HG02623 (cell line): Measurements from ENCODE around the gene MYRF.

ENCODE experiments used
- ATAC-seq: cut with Tn5 transposase; IDR thresholded peaks from one replicate; pipeline ENCODE4 v1.9.1; 2021; ENCODE audit warnings: moderate library complexity; ENCODE audit not compliant: unreplicated experiment

MYRF gene

GRCh38 chr11:61814958-61815789, 62.7 kb downstream of the MYRF start:
- no peak for ATAC-seq

GRCh38 chr11:61815790-61816735, 63.6 kb downstream of the MYRF start:
- ATAC-seq = peak; percentile 26

GRCh38 chr11:61816736-61817455, 64.5 kb downstream of the MYRF start, which contains the start of gene FADS1:
FADS1 (minus strand) TSS chr11:61817003; CDS start chr11:61816929, 74 bp downstream.
- ATAC-seq = peak; percentile 56

- ATAC-seq = no peak
Measured at GRCh38 chr11:61817471-61818202, 65.2 kb downstream of the MYRF start.

- ATAC-seq = no peak
Measured at GRCh38 chr11:61820174-61820573, 67.7 kb downstream of the MYRF start.

GRCh38 chr11:61826930-61827570, 74.6 kb downstream of the MYRF start:
- ATAC-seq = peak; percentile 5

- ATAC-seq = peak; percentile 68
Measured at GRCh38 chr11:61827571-61828378, 75.3 kb downstream of the MYRF start, which contains the start of gene FADS2. FADS2 (plus strand) TSS chr11:61828300; CDS start chr11:61828391, 91 bp downstream.

GRCh38 chr11:61828379-61828628, 75.9 kb downstream of the MYRF start:
- ATAC-seq = no peak

- no peak for ATAC-seq
Measured at GRCh38 chr11:61828629-61829407, 76.4 kb downstream of the MYRF start.

GRCh38 chr11:61829806-61830205, 77.4 kb downstream of the MYRF start:
- ATAC-seq = no peak

- no peak for ATAC-seq
Measured at GRCh38 chr11:61830237-61831105, 78.0 kb downstream of the MYRF start.

GRCh38 chr11:61832207-61832606, 79.8 kb downstream of the MYRF start:
- ATAC-seq = no peak

GRCh38 chr11:61832754-61833153, 80.3 kb downstream of the MYRF start:
- no peak for ATAC-seq

GRCh38 chr11:61833471-61833870, 81.0 kb downstream of the MYRF start:
- no peak for ATAC-seq

- no peak for ATAC-seq
Measured at GRCh38 chr11:61833926-61834277, 81.5 kb downstream of the MYRF start.

GRCh38 chr11:61834278-61835048, 82.0 kb downstream of the MYRF start:
- ATAC-seq = peak; percentile 88

- ATAC-seq = no peak
Measured at GRCh38 chr11:61836193-61836592, 83.8 kb downstream of the MYRF start.
